ENCODE results near the gene FBXL19.

Gene FBXL19

GRCh38 chr16:30976486-30976885 is 53.1 kb downstream of the FBXL19 start:
- H3K9me3 Mint-ChIP-seq: no peaks in the 10 kb centered on the region
- H3K4me1 Mint-ChIP-seq: no peaks in the 10 kb centered on the region
- TF ChIP-seq CTCF (IDR thresholded peaks at IDR 0.05; ENCODE audit: unreplicated experiment in 3 of 3): no peak
- H3K27me3 Mint-ChIP-seq (ENCODE audit: low read depth): no peaks in the 10 kb centered on the region
- H3K27ac Mint-ChIP-seq: no peak overlapping the region
- peaks cover 61% of the 10 kb centered on the region for H3K36me3 Mint-ChIP-seq (ENCODE audit: low read depth)
- H3K4me3 Mint-ChIP-seq: no peak overlapping the region

- H3K4me3 Mint-ChIP-seq: no peak overlapping the region
- peaks cover 56% of the 10 kb centered on the region for H3K36me3 Mint-ChIP-seq (ENCODE audit: low read depth)
- no peaks in the 10 kb centered on the region for H3K27me3 Mint-ChIP-seq (ENCODE audit: low read depth)
- H3K4me1 Mint-ChIP-seq: no peaks in the 10 kb centered on the region
- no peak overlapping the region for H3K27ac Mint-ChIP-seq
- TF ChIP-seq CTCF (IDR thresholded peaks at IDR 0.05; ENCODE audit: unreplicated experiment in 3 of 3): peak in 1 of 3 experiments; percentile 24
- H3K9me3 Mint-ChIP-seq: no peaks in the 10 kb centered on the region
Observed at GRCh38 chr16:30977502-30977901, 54.1 kb downstream of the FBXL19 start.

- no peak for TF ChIP-seq CTCF (IDR thresholded peaks at IDR 0.05; ENCODE audit: unreplicated experiment in 3 of 3)
- Mint-ChIP-seq H3K36me3 (ENCODE audit: low read depth) (peaks cover 47% of the 10 kb centered on the region), H3K4me3 (no peak overlapping the region), H3K4me1 (no peaks in the 10 kb centered on the region), H3K9me3 (no peaks in the 10 kb centered on the region), H3K27me3 (ENCODE audit: low read depth) (no peaks in the 10 kb centered on the region), H3K27ac (no peak overlapping the region)
Observed at GRCh38 chr16:30979170-30980022, 56.0 kb downstream of the FBXL19 start.

GRCh38 chr16:30980023-30980371 is 56.6 kb downstream of the FBXL19 start:
- TF ChIP-seq CTCF (IDR thresholded peaks at IDR 0.05; ENCODE audit: unreplicated experiment in 3 of 3): no peak
- no peaks in the 10 kb centered on the region for H3K4me1 Mint-ChIP-seq
- no peak overlapping the region for H3K27ac Mint-ChIP-seq
- H3K4me3 Mint-ChIP-seq: no peak overlapping the region
- no peaks in the 10 kb centered on the region for H3K27me3 Mint-ChIP-seq (ENCODE audit: low read depth)
- H3K9me3 Mint-ChIP-seq: no peaks in the 10 kb centered on the region
- H3K36me3 Mint-ChIP-seq (ENCODE audit: low read depth): peaks cover 44% of the 10 kb centered on the region

GRCh38 chr16:30980434-30980833 is 57.1 kb downstream of the FBXL19 start:
- no peak overlapping the region for H3K4me3 Mint-ChIP-seq
- no peaks in the 10 kb centered on the region for H3K27me3 Mint-ChIP-seq (ENCODE audit: low read depth)
- no peak for TF ChIP-seq CTCF (IDR thresholded peaks at IDR 0.05; ENCODE audit: unreplicated experiment in 3 of 3)
- H3K4me1 Mint-ChIP-seq: no peaks in the 10 kb centered on the region
- no peaks in the 10 kb centered on the region for H3K9me3 Mint-ChIP-seq
- H3K27ac Mint-ChIP-seq: no peak overlapping the region
- H3K36me3 Mint-ChIP-seq (ENCODE audit: low read depth): peaks cover 44% of the 10 kb centered on the region

GRCh38 chr16:30980959-30981358 is 57.6 kb downstream of the FBXL19 start:
- H3K27ac Mint-ChIP-seq: no peak overlapping the region
- no peak overlapping the region for H3K4me3 Mint-ChIP-seq
- no peaks in the 10 kb centered on the region for H3K27me3 Mint-ChIP-seq (ENCODE audit: low read depth)
- H3K36me3 Mint-ChIP-seq (ENCODE audit: low read depth): peaks cover 39% of the 10 kb centered on the region
- TF ChIP-seq CTCF (IDR thresholded peaks at IDR 0.05; ENCODE audit: unreplicated experiment in 3 of 3): no peak
- no peaks in the 10 kb centered on the region for H3K9me3 Mint-ChIP-seq
- no peaks in the 10 kb centered on the region for H3K4me1 Mint-ChIP-seq
